ENCODE results near the gene IL3RA.

DNA sequence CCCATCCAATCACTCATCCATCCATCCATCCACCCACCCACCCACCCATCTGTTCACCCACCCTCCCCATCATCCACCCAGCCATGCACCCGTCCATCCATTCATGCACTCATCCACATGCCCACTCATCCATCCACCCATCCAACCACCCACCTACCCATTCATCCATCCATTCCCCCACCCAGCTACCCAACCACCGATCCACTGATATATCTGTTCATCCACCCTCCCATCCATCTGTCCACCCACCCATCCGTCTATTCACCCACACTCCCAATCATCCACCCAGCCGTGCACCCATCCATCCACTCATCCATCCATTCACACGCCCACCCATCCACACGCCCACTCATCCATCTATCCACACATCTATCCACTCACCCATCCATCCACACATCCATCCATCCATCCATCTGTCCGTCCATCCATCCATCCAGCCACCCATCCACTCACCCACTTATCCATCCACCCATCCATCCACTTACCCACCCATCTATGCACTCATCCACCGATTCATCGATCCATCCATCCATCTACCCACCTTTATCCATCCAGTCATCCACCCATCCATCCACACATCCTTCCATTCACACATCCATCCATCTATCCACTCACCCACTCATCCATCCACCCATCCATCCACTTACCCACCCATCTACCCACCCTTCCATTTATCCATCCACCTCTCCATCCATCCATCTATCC lies 87.7 kb downstream of the IL3RA start:
- TF ChIP-seq, protein P1, sequence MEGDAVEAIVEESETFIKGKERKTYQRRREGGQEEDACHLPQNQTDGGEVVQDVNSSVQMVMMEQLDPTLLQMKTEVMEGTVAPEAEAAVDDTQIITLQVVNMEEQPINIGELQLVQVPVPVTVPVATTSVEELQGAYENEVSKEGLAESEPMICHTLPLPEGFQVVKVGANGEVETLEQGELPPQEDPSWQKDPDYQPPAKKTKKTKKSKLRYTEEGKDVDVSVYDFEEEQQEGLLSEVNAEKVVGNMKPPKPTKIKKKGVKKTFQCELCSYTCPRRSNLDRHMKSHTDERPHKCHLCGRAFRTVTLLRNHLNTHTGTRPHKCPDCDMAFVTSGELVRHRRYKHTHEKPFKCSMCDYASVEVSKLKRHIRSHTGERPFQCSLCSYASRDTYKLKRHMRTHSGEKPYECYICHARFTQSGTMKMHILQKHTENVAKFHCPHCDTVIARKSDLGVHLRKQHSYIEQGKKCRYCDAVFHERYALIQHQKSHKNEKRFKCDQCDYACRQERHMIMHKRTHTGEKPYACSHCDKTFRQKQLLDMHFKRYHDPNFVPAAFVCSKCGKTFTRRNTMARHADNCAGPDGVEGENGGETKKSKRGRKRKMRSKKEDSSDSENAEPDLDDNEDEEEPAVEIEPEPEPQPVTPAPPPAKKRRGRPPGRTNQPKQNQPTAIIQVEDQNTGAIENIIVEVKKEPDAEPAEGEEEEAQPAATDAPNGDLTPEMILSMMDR (conservative IDR thresholded peaks at IDR 0.05; ENCODE audit: low read depth in 2 of 2): no peak
- no peak for TF ChIP-seq EZH2phosphoT487 (IDR thresholded peaks at IDR 0.05; ENCODE audit: unreplicated experiment)
- no peak for TF ChIP-seq POLR2AphosphoS5 (IDR thresholded peaks at IDR 0.05; ENCODE audit: low read depth)
